Progenitor cell of endocrine pancreas (in vitro differentiated cells): ENCODE data around the gene MS4A18. TPM values are rescaled to one million over a fixed set of nuclear protein-coding genes. Genes with fewer than 3 reads are reported as not detected.
"Not testable (repeated sequence)": the region's sequence is repeated elsewhere in the genome, so short reads cannot be mapped to it uniquely, and the experiment has no call there.

Source experiments
- DNase-seq: peaks from one replicate; pipeline ENCODE4 v3.0.0; 2021; ENCODE audit warnings: low spot score; ENCODE audit not compliant: unreplicated experiment
- H3K27ac Mint-ChIP-seq: 2 replicates; pipeline ENCODE4 v1.8.0; 2021; ENCODE audit warnings: mild to moderate bottlenecking, moderate library complexity, mixed read lengths
- H3K27me3 Mint-ChIP-seq: 2 replicates; pipeline ENCODE4 v1.8.0; 2021; ENCODE audit warnings: mixed read lengths
- H3K36me3 Mint-ChIP-seq: 2 replicates; pipeline ENCODE4 v1.8.0; 2022; ENCODE audit warnings: mixed read lengths; ENCODE audit not compliant: insufficient read depth
- H3K4me1 Mint-ChIP-seq: 2 replicates; pipeline ENCODE4 v1.8.0; 2021; ENCODE audit warnings: low read depth, mixed read lengths
- H3K4me3 Mint-ChIP-seq: 2 replicates; pipeline ENCODE4 v1.8.0; 2021; ENCODE audit warnings: low read depth, mild to moderate bottlenecking, moderate library complexity, mixed read lengths
- H3K9me3 Mint-ChIP-seq: 2 replicates; pipeline ENCODE4 v1.8.0; 2021; ENCODE audit warnings: low read depth, mixed read lengths
- CTCF ChIP-seq: fragments of 200-600 bp; sonication (generic); IDR thresholded peaks from one replicate; pipeline ENCODE4 v1.5.0; 2021; ENCODE audit warnings: antibody characterized with exemption, mild to moderate bottlenecking; ENCODE audit not compliant: unreplicated experiment
- total RNA-seq: library from RNA; stranded (reverse); gene quantifications from 2 replicates; pipeline ENCODE4 v1.2.1, GENCODE V29; 2021

Gene MS4A18
- total RNA-seq, 1 donor from 2014 or later, result not detected

GRCh38 chr11:60753309-60753708 lies 28.8 kb downstream of the MS4A18 start:
- no peaks in the 10 kb centered on the region for H3K4me1 Mint-ChIP-seq
- no peak for TF ChIP-seq CTCF
- H3K27me3 Mint-ChIP-seq, result peaks cover 19% of the 10 kb centered on the region
- DNase-seq, result no peak
- no peaks in the 10 kb centered on the region for H3K36me3 Mint-ChIP-seq
- H3K9me3 Mint-ChIP-seq, result peaks cover 3% of the 10 kb centered on the region
- H3K4me3 Mint-ChIP-seq, result no peak overlapping the region
- H3K27ac Mint-ChIP-seq, result no peak overlapping the region

- H3K36me3 Mint-ChIP-seq, result no peaks in the 10 kb centered on the region
- peaks cover 3% of the 10 kb centered on the region for H3K4me1 Mint-ChIP-seq
- TF ChIP-seq CTCF, result no peak
- H3K27me3 Mint-ChIP-seq, result peaks cover 21% of the 10 kb centered on the region
- no peak for DNase-seq
- H3K27ac Mint-ChIP-seq, result no peak overlapping the region
- H3K9me3 Mint-ChIP-seq, result peaks cover 3% of the 10 kb centered on the region
- no peak overlapping the region for H3K4me3 Mint-ChIP-seq
These were observed 30.4 kb downstream of the MS4A18 start for GRCh38 chr11:60754887-60755286.

- no peak within 1 kb of the TSS for H3K27ac Mint-ChIP-seq
- peaks cover 3% of the 10 kb centered on the region for H3K9me3 Mint-ChIP-seq
These were observed 31.9 kb downstream of the MS4A18 start, which contains the start of gene MS4A15 for GRCh38 chr11:60756307-60757032. Gene MS4A15, plus strand, starts transcription at chr11:60756867. Its CDS starts 6,867 bp downstream, at chr11:60763734.

GRCh38 chr11:60757231-60757800 lies 32.8 kb downstream of the MS4A18 start:
- H3K36me3 Mint-ChIP-seq, result no peaks in the 10 kb centered on the region
- no peak overlapping the region for H3K4me3 Mint-ChIP-seq
- H3K27ac Mint-ChIP-seq, result no peak overlapping the region
- TF ChIP-seq CTCF, result no peak
- H3K27me3 Mint-ChIP-seq, result peaks cover 13% of the 10 kb centered on the region
- peaks cover 8% of the 10 kb centered on the region for H3K4me1 Mint-ChIP-seq
- no peak for DNase-seq
- H3K9me3 Mint-ChIP-seq, result peaks cover 3% of the 10 kb centered on the region

More at GRCh38 chr11:60756307-60757032, 31.9 kb downstream of the MS4A18 start, which contains the start of gene MS4A15:
- peak; percentile 61 for TF ChIP-seq CTCF
- Mint-ChIP-seq H3K4me3 (no peak within 1 kb of the TSS), H3K36me3 (no peaks in the 10 kb centered on the region), H3K4me1 (peaks cover 5% of the 10 kb centered on the region), H3K27me3 (peaks cover 17% of the 10 kb centered on the region)
- no peak for DNase-seq

GRCh38 chr11:60758671-60759070 lies 34.2 kb downstream of the MS4A18 start:
- not testable (repeated sequence) for H3K27ac Mint-ChIP-seq, H3K27me3 Mint-ChIP-seq, H3K36me3 Mint-ChIP-seq, H3K4me3 Mint-ChIP-seq, H3K4me1 Mint-ChIP-seq, DNase-seq, H3K9me3 Mint-ChIP-seq

- H3K27ac Mint-ChIP-seq, H3K4me3 Mint-ChIP-seq, H3K9me3 Mint-ChIP-seq, H3K27me3 Mint-ChIP-seq, H3K36me3 Mint-ChIP-seq, H3K4me1 Mint-ChIP-seq, DNase-seq: not testable (repeated sequence)
These were observed 35.1 kb downstream of the MS4A18 start for GRCh38 chr11:60759438-60760225.
